CD4-positive, alpha-beta T cell treated with Interleukin-17A for 4 hours (primary cell): Measurements from ENCODE around the gene RBM4.
"Not testable (repeated sequence)": the region's sequence is repeated elsewhere in the genome, so short reads cannot be mapped to it uniquely, and the experiment has no call there.

Experiments used
- DNase-seq: peaks from one replicate; pipeline ENCODE4 v3.0.0-alpha.2; 2020; ENCODE audit warnings: mixed read lengths

The RBM4 gene

GRCh38 chr11:66638177-66639065, at the start of gene RBM4:
RBM4 (plus strand) TSS chr11:66638703; CDS start chr11:66639712, 1,009 bp downstream.
- peak; percentile 94 for DNase-seq

- not testable (repeated sequence) for DNase-seq
These were observed 49.2 kb upstream of the RBM4 start for GRCh38 chr11:66589315-66589714.

GRCh38 chr11:66589996-66590675, 48.4 kb upstream of the RBM4 start:
- DNase-seq: no peak

GRCh38 chr11:66591175-66591574, 47.3 kb upstream of the RBM4 start:
- no peak for DNase-seq

GRCh38 chr11:66592457-66593302, 45.8 kb upstream of the RBM4 start, which contains the start of the genes CCDC87 and CCS:
CCDC87 (minus strand) TSS chr11:66593063; CDS start chr11:66593015, 48 bp downstream.
CCS (plus strand) TSS chr11:66593185; CDS start chr11:66593262, 77 bp downstream.
- peak; percentile 100 for DNase-seq

GRCh38 chr11:66593303-66593635, 45.2 kb upstream of the RBM4 start:
- peak; percentile 21 for DNase-seq

GRCh38 chr11:66593650-66594049, 44.9 kb upstream of the RBM4 start:
- no peak for DNase-seq

- DNase-seq: no peak
These were observed 43.1 kb upstream of the RBM4 start for GRCh38 chr11:66595245-66595904.

GRCh38 chr11:66598993-66599392, 39.5 kb upstream of the RBM4 start:
- no peak for DNase-seq

- DNase-seq: no peak
These were observed 38.3 kb upstream of the RBM4 start for GRCh38 chr11:66600219-66600618.

- DNase-seq: no peak
These were observed 37.8 kb upstream of the RBM4 start for GRCh38 chr11:66600631-66601233.

- DNase-seq: no peak
These were observed 35.4 kb upstream of the RBM4 start for GRCh38 chr11:66603072-66603471.

- no peak for DNase-seq
These were observed 34.3 kb upstream of the RBM4 start for GRCh38 chr11:66604155-66604554.

- DNase-seq: not testable (repeated sequence)
These were observed 31.9 kb upstream of the RBM4 start for GRCh38 chr11:66606608-66607007.

GRCh38 chr11:66607126-66607834, 31.2 kb upstream of the RBM4 start:
- no peak for DNase-seq

GRCh38 chr11:66609721-66610617, 28.5 kb upstream of the RBM4 start:
- DNase-seq: no peak

GRCh38 chr11:66612458-66612857, 26.0 kb upstream of the RBM4 start:
- DNase-seq: no peak

- no peak for DNase-seq
These were observed 24.4 kb upstream of the RBM4 start for GRCh38 chr11:66614073-66614472.

- peak; percentile 98 for DNase-seq
These were observed 21.9 kb upstream of the RBM4 start, which contains the start of gene RBM14 for GRCh38 chr11:66616379-66617154. RBM14 (plus strand) TSS chr11:66616630; CDS start chr11:66616721, 91 bp downstream.
